GM13976 (cell line): Measurements from ENCODE around the gene NEMP2.

Experiments
- DNase-seq: peaks from one replicate; pipeline ENCODE4 v3.0.0; 2012; ENCODE audit warnings: low spot score
- in situ Hi-C: fragments of 300-500 bp; cut with MboI; formaldehyde crosslinking; loops from one replicate; pipeline ENCODE4 v1.12.0; 2022; ENCODE audit warnings: low sequenced_read_pairs, mixed read lengths, inconsistent platforms; ENCODE audit not compliant: unreplicated experiment
- TF ChIP-seq, protein P1 (sequence below): IDR thresholded peaks from 2 replicates; pipeline ENCODE4 v1.5.1; 2012; ENCODE audit warnings: borderline replicate concordance, mild to moderate bottlenecking; ENCODE audit not compliant: insufficient read depth; ENCODE audit errors: extremely low read depth, missing control alignments, control extremely low read depth

Gene NEMP2

DNA sequence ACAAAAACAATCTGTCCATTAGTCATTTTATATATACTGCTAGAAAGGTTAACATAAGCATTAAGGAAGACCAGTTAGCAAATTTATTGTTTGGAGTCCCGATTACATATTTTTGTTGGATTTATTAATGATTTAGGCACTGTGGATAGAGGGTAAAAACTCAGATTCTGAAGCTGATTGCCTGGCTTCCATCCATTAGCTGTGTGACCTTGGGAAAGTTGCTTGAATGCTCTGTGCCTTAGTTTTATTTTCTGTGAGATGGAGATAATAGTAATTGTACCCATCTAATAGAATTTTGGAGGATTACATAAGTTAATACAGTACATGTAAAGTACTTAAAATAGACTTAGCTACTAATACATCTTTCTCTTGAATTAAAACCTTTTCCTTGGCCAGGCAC, 36.3 kb upstream of the NEMP2 start:
- TF ChIP-seq, protein P1, sequence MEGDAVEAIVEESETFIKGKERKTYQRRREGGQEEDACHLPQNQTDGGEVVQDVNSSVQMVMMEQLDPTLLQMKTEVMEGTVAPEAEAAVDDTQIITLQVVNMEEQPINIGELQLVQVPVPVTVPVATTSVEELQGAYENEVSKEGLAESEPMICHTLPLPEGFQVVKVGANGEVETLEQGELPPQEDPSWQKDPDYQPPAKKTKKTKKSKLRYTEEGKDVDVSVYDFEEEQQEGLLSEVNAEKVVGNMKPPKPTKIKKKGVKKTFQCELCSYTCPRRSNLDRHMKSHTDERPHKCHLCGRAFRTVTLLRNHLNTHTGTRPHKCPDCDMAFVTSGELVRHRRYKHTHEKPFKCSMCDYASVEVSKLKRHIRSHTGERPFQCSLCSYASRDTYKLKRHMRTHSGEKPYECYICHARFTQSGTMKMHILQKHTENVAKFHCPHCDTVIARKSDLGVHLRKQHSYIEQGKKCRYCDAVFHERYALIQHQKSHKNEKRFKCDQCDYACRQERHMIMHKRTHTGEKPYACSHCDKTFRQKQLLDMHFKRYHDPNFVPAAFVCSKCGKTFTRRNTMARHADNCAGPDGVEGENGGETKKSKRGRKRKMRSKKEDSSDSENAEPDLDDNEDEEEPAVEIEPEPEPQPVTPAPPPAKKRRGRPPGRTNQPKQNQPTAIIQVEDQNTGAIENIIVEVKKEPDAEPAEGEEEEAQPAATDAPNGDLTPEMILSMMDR: no peak
- no peak for DNase-seq
- in situ Hi-C loops: no loop called here

DNA sequence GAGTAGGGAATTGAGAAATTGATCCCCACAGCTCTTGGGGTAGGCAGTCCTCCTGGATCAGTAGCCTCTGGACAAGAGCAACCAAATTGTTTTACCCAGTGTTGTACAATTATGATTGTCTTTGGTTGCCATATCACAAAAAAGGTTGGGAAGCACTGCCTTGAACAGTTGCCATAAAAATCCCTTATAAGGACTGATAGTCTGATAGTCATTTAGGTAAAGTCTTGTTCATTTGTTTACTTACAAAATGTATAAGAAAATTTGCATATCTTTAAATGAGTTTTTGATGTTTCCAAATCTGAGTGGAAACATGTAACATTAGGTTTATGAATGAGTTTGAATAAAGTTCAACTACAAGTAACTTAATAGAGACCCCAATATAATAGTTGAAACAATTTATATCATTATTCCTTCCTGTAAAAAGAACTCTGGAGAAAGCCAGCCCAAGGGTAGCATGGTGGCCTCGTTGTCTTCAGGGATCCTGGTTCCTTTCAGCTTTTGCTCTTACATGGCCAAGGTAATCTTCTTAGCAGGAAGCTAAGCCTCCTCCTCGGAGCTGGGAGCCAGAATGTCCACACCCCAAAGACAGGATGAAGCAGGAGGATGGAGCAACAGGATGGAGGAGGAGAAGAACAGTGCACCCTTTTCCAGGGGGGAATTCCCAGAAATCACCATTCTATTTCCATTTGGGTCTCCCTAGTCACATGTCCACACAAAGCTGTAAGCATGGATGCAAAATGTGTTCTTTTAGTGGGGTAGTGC, 35.7 kb upstream of the NEMP2 start:
- TF ChIP-seq, protein P1: no peak
- in situ Hi-C loops: no loop called here
- DNase-seq: no peak

DNA sequence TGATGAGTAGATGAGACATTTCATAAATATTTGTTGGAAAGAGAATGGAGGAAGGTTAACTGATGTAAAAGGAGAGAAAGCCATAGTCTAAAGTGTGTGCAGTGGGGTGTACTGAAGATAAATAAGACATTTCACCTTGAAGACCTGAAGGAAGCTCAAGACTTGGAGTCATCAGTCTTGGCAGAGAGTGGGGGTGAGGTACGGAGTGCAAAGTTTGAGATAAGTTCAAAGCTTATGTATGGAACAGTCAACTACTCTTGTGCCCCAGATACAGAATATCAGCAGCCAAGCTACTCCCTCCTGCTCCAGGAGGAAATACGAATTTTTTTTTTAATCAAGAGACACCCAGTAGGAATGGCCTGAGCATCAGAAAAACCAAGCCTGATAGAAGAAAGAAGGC, 30.3 kb upstream of the NEMP2 start:
- DNase-seq: no peak
- in situ Hi-C loops: no loop called here
- TF ChIP-seq, protein P1: no peak

DNA sequence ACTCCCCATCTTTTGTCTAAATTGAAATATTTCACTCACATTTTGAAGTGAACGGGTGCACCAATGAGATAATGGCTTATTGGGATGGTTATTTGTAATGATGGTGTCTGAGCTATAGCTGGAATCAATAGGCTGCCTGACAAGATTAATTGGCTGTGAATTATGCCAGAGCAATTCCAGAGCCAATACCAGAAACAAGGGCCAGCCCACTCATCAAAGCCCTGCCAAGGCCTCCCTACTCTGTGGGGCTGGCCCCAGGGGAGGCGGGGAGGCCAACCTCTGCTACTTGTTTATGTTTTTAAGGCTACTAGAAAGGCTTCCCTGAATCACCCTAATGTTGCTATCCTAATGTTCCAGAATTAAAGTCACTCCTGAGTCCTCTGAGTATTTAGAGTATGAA, 29.1 kb upstream of the NEMP2 start:
- in situ Hi-C loops: no loop called here
- no peak for DNase-seq
- TF ChIP-seq, protein P1: no peak

DNA sequence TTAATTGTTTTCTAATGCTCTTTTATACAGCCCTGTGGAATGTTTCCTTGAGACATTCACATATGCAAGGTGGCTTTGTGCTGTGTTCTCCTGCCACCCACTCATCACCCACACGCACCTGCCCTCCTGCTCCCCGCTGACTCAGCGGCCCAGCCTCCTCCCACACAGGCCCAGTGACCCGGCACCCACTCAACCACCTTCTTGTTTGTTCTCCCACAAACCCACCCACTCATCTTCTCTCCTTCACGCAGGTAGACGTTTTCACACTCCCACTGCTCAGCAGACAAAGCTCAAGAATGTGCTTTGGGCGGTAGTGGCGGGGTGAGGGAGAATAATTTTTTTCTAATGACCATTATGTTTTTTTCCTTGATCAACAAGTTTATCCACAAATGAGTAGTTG, 28.6 kb upstream of the NEMP2 start:
- in situ Hi-C loops: no loop called here
- no peak for DNase-seq
- TF ChIP-seq, protein P1: no peak

DNA sequence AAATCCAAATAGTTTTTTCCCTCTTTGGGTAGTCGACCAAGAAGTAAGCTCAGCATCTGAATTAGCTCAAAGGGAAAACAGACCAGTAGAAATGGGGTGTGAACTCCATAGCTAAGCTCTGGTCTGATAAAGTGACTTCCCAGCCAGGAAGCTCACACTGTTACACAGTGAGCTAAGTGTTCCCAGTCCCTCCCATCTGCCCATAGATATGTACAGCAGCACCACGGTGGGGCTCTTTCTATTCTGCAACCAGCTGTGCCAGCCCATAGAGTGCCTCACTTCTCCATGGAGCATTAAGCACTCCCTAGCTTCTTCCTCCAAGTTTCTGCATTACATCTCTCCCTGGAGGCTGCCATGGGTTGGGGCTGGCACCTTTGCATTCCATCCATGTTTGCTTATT, 27.6 kb upstream of the NEMP2 start:
- in situ Hi-C loops: no loop called here
- TF ChIP-seq, protein P1: no peak
- DNase-seq: no peak

DNA sequence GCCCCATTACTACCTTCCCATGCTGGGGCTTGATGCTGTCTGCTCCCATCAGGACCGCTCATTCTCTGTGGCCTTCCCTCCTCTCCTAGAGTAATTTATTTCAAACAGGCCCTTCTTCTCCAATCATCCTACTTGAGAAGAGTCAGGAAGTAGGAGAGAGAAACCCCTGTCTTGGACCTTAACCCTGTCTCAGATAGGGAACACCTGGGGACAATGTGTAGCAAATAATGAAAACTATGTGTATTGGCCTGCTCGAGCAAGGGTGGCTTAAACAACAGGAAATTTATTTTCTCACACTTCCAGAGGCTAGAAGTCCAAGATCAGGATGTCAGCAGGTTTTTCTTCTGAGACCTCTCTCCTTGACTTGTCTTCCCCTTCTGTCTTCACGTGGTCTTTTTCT, 26.6 kb upstream of the NEMP2 start:
- in situ Hi-C loops: no loop called here
- no peak for DNase-seq
- TF ChIP-seq, protein P1: no peak
